ENCODE results near the gene CLIC5.

- TF ChIP-seq CTCF (IDR thresholded peaks at IDR 0.05; ENCODE audit: insufficient read depth, low read depth, low read length): no peak
- TF ChIP-seq EZH2 (IDR thresholded peaks at IDR 0.05; ENCODE audit: insufficient read depth, low read length): no peak
These were observed 31.3 kb downstream of the CLIC5 start for GRCh38 chr6:45984347-45984746.

All from astrocyte (in vitro differentiated cells and primary cell).